Activated T-helper 17 cell treated with anti-CD3 and anti-CD28 coated beads, Interleukin-2, amount 50 U/mL, for 72 hours (primary cell): ENCODE measurements around the gene FREY1. TPM values are rescaled to one million over a fixed set of nuclear protein-coding genes. Genes with fewer than 3 reads are reported as not detected.
A peak's percentile ranks its signal among the peaks of the same experiment; 100 is the strongest.
"Not testable (repeated sequence)": the region's sequence is repeated elsewhere in the genome, so short reads cannot be mapped to it uniquely, and the experiment has no call there.

Experiments
- ATAC-seq: fragments of 150-1000 bp; cut with Tn5 transposase; replicated peaks from 2 replicates; pipeline ENCODE4 v1.10.0; 2021; ENCODE audit warnings: mild to moderate bottlenecking, moderate library complexity
- H3K27ac Mint-ChIP-seq: one replicate; pipeline ENCODE4 v1.8.0; 2022; ENCODE audit warnings: mixed read lengths
- H3K27me3 Mint-ChIP-seq: one replicate; pipeline ENCODE4 v1.8.0; 2022; ENCODE audit warnings: mixed read lengths
- H3K36me3 Mint-ChIP-seq: one replicate; pipeline ENCODE4 v1.8.0; 2022; ENCODE audit warnings: low read depth, mild to moderate bottlenecking, mixed read lengths
- H3K4me1 Mint-ChIP-seq: one replicate; pipeline ENCODE4 v1.8.0; 2022; ENCODE audit warnings: mixed read lengths
- H3K4me3 Mint-ChIP-seq: one replicate; pipeline ENCODE4 v1.8.0; 2022; ENCODE audit warnings: mild to moderate bottlenecking, mixed read lengths
- H3K9me3 Mint-ChIP-seq: one replicate; pipeline ENCODE4 v1.8.0; 2022; ENCODE audit warnings: mixed read lengths
- total RNA-seq, 2 donors: library from RNA; stranded (reverse); gene quantifications; one replicate each; pipeline ENCODE4 v1.2.3, GENCODE V29; 2022

The FREY1 gene
- total RNA-seq, 2 donors from 2014 or later, result 1.8 to 2.7 TPM

- peaks cover 8% of the 10 kb centered on the region for H3K4me1 Mint-ChIP-seq
- no peak for ATAC-seq
- H3K36me3 Mint-ChIP-seq, result peaks cover 60% of the 10 kb centered on the region
- no peak overlapping the region for H3K27ac Mint-ChIP-seq
- H3K27me3 Mint-ChIP-seq, result no peaks in the 10 kb centered on the region
- H3K4me3 Mint-ChIP-seq, result no peak overlapping the region
- H3K9me3 Mint-ChIP-seq, result no peaks in the 10 kb centered on the region
Measured at GRCh38 chr11:45913514-45913913, 6.4 kb upstream of the FREY1 start.

- no peaks in the 10 kb centered on the region for H3K4me1 Mint-ChIP-seq
- H3K9me3 Mint-ChIP-seq, result no peaks in the 10 kb centered on the region
- H3K27me3 Mint-ChIP-seq, result no peaks in the 10 kb centered on the region
- peaks cover 43% of the 10 kb centered on the region for H3K36me3 Mint-ChIP-seq
- no peak for ATAC-seq
- no peak overlapping the region for H3K4me3 Mint-ChIP-seq
- H3K27ac Mint-ChIP-seq, result no peak overlapping the region
Measured at GRCh38 chr11:45910623-45911022, 3.6 kb upstream of the FREY1 start.

- Mint-ChIP-seq H3K4me3 (no peak overlapping the region), H3K9me3 (no peaks in the 10 kb centered on the region), H3K36me3 (peaks cover 35% of the 10 kb centered on the region), H3K4me1 (no peaks in the 10 kb centered on the region), H3K27me3 (no peaks in the 10 kb centered on the region), H3K27ac (no peak overlapping the region)
- ATAC-seq, result no peak
Measured at GRCh38 chr11:45909594-45910475, 2.8 kb upstream of the FREY1 start.

- Mint-ChIP-seq H3K36me3 (peaks cover 17% of the 10 kb centered on the region), H3K4me1 (no peaks in the 10 kb centered on the region), H3K27me3 (no peaks in the 10 kb centered on the region), H3K27ac (no peak overlapping the region), H3K4me3 (no peak overlapping the region), H3K9me3 (no peaks in the 10 kb centered on the region)
- ATAC-seq, result no peak
Measured at GRCh38 chr11:45907911-45908370, 870 bp upstream of the FREY1 start.

GRCh38 chr11:45906096-45906682, 882 bp downstream of the FREY1 start:
- Mint-ChIP-seq H3K9me3 (no peaks in the 10 kb centered on the region), H3K27me3 (no peaks in the 10 kb centered on the region), H3K27ac (no peak overlapping the region), H3K36me3 (peaks cover 8% of the 10 kb centered on the region), H3K4me1 (no peaks in the 10 kb centered on the region), H3K4me3 (no peak overlapping the region)
- peak; percentile 37 for ATAC-seq

- not testable (repeated sequence) for H3K4me1 Mint-ChIP-seq, H3K4me3 Mint-ChIP-seq, H3K36me3 Mint-ChIP-seq, H3K27ac Mint-ChIP-seq, ATAC-seq, H3K9me3 Mint-ChIP-seq, H3K27me3 Mint-ChIP-seq
Measured at GRCh38 chr11:45905576-45905975, 1.5 kb downstream of the FREY1 start.

GRCh38 chr11:45905095-45905494, 2.0 kb downstream of the FREY1 start:
- peaks cover 6% of the 10 kb centered on the region for H3K27me3 Mint-ChIP-seq
- H3K9me3 Mint-ChIP-seq, result no peaks in the 10 kb centered on the region
- H3K36me3 Mint-ChIP-seq, result no peaks in the 10 kb centered on the region
- no peak overlapping the region for H3K4me3 Mint-ChIP-seq
- ATAC-seq, result no peak
- no peak overlapping the region for H3K27ac Mint-ChIP-seq
- no peaks in the 10 kb centered on the region for H3K4me1 Mint-ChIP-seq

- ATAC-seq, result no peak
- H3K36me3 Mint-ChIP-seq, result no peaks in the 10 kb centered on the region
- no peak overlapping the region for H3K4me3 Mint-ChIP-seq
- no peaks in the 10 kb centered on the region for H3K4me1 Mint-ChIP-seq
- H3K27me3 Mint-ChIP-seq, result peaks cover 6% of the 10 kb centered on the region
- no peaks in the 10 kb centered on the region for H3K9me3 Mint-ChIP-seq
- H3K27ac Mint-ChIP-seq, result no peak overlapping the region
Measured at GRCh38 chr11:45904309-45904915, 2.7 kb downstream of the FREY1 start.

GRCh38 chr11:45902452-45903380, 4.4 kb downstream of the FREY1 start:
- Mint-ChIP-seq H3K4me1 (no peaks in the 10 kb centered on the region), H3K9me3 (no peaks in the 10 kb centered on the region), H3K27me3 (peaks cover 14% of the 10 kb centered on the region), H3K27ac (no peak overlapping the region), H3K4me3 (no peak overlapping the region), H3K36me3 (no peaks in the 10 kb centered on the region)
- ATAC-seq, result no peak

GRCh38 chr11:45901626-45902025, 5.4 kb downstream of the FREY1 start:
- H3K27me3 Mint-ChIP-seq, result peaks cover 14% of the 10 kb centered on the region
- ATAC-seq, result no peak
- H3K4me3 Mint-ChIP-seq, result no peak overlapping the region
- H3K4me1 Mint-ChIP-seq, result no peaks in the 10 kb centered on the region
- no peaks in the 10 kb centered on the region for H3K9me3 Mint-ChIP-seq
- no peaks in the 10 kb centered on the region for H3K36me3 Mint-ChIP-seq
- no peak overlapping the region for H3K27ac Mint-ChIP-seq

- H3K4me1 Mint-ChIP-seq, result no peaks in the 10 kb centered on the region
- H3K27me3 Mint-ChIP-seq, result peaks cover 14% of the 10 kb centered on the region
- no peak overlapping the region for H3K27ac Mint-ChIP-seq
- no peaks in the 10 kb centered on the region for H3K9me3 Mint-ChIP-seq
- ATAC-seq, result no peak
- H3K4me3 Mint-ChIP-seq, result peak overlapping the region; percentile 62
- no peaks in the 10 kb centered on the region for H3K36me3 Mint-ChIP-seq
Measured at GRCh38 chr11:45900916-45901617, 6.0 kb downstream of the FREY1 start.

GRCh38 chr11:45900175-45900800, 6.8 kb downstream of the FREY1 start:
- H3K27ac Mint-ChIP-seq, H3K4me1 Mint-ChIP-seq, H3K36me3 Mint-ChIP-seq, H3K9me3 Mint-ChIP-seq, ATAC-seq: not testable (repeated sequence)
- peak overlapping the region; percentile 62 for H3K4me3 Mint-ChIP-seq
- peaks cover 14% of the 10 kb centered on the region for H3K27me3 Mint-ChIP-seq

GRCh38 chr11:45899448-45900174, 7.5 kb downstream of the FREY1 start:
- H3K9me3 Mint-ChIP-seq, result no peaks in the 10 kb centered on the region
- ATAC-seq, result peak; percentile 86
- H3K4me1 Mint-ChIP-seq, result no peaks in the 10 kb centered on the region
- peak overlapping the region; percentile 37 for H3K4me3 Mint-ChIP-seq
- no peaks in the 10 kb centered on the region for H3K36me3 Mint-ChIP-seq
- H3K27ac Mint-ChIP-seq, result no peak overlapping the region
- H3K27me3 Mint-ChIP-seq, result peaks cover 20% of the 10 kb centered on the region
